ENCODE data around the gene THEMIS2. TPM values are rescaled to one million over a fixed set of nuclear protein-coding genes. Genes with fewer than 3 reads are reported as not detected.

The THEMIS2 gene
- total RNA-seq, 6 experiments from 2014 or later = 3.3 to 14.3 (median 7.6) TPM

GRCh38 chr1:27883536-27883935, 11.2 kb downstream of the THEMIS2 start:
- Histone ChIP-seq H3K9me3 (no peaks in the 10 kb centered on the region), H3K4me1 (no peaks in the 10 kb centered on the region), H3K27ac (peak overlapping the region in 2 of 3 donors; percentile 67 to 73), H3K36me3 (peaks cover 0 to 12% (median 0%) of the 10 kb centered on the region in 4 donors), H3K27me3 (no peaks in the 10 kb centered on the region), H3K4me3 (no peak overlapping the region)
- TF ChIP-seq, protein P1, sequence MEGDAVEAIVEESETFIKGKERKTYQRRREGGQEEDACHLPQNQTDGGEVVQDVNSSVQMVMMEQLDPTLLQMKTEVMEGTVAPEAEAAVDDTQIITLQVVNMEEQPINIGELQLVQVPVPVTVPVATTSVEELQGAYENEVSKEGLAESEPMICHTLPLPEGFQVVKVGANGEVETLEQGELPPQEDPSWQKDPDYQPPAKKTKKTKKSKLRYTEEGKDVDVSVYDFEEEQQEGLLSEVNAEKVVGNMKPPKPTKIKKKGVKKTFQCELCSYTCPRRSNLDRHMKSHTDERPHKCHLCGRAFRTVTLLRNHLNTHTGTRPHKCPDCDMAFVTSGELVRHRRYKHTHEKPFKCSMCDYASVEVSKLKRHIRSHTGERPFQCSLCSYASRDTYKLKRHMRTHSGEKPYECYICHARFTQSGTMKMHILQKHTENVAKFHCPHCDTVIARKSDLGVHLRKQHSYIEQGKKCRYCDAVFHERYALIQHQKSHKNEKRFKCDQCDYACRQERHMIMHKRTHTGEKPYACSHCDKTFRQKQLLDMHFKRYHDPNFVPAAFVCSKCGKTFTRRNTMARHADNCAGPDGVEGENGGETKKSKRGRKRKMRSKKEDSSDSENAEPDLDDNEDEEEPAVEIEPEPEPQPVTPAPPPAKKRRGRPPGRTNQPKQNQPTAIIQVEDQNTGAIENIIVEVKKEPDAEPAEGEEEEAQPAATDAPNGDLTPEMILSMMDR (IDR thresholded peaks at IDR 0.05) = no peak
- TF ChIP-seq POLR2A (IDR thresholded peaks at IDR 0.05) = no peak
- ATAC-seq (no peak), DNase-seq (no peak)
- intact Hi-C loops (cut with DNase I) = no loop called here
- WGBS (ENCODE audit: insufficient coverage, low coverage, low lambda C conversion rate, missing lambda C conversion rate) = 94% methylated on average over 7 of the region's 13 CpGs

DNA sequence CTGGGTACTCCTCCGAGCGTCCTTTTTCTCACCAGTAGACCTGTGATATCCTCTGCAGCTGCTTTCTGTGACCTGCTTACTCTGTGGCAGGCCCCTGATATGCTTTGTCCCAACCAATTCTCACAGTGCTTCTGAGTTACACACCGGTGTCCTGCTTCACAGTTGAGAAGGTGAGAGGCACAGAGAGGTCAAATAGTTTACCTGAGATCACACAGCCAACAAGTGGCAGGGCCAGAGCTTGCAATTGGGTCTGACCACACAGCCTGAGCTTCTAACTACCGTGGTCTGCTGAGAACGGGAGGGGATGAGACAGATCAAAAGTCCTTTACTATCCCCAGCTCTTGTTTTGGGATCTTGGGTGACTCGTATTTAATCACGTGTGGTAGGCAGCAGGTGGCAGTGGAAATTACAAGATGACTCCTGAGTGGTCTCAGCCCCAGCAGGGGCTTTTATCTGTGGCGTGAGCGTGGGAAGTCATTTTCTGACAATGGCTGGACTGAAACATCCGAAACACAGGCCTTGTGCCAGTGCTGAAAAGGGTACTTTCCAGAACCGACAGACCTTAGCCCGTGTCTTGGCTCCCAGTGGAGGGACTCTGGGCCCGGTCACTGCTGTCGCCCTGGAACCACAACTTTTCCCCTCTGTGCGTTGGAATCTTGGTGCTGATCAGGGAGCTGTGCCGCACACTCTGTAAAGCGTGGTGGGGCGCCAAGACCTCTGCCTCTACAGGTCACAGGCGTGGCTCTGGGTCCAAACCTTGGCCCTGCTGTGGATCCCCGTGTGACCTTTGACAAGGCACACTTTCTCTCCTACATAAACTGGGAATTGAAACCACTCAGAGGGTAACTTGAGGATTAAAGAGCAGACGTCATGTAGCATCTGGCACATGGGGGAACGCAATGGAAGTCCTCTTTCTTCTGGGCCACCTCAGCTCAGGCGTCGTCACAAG, 11.9 kb downstream of the THEMIS2 start:
- Histone ChIP-seq H3K4me3 (no peak overlapping the region), H3K27ac (peak overlapping the region; percentile 36 to 73 (median 67)), H3K4me1 (no peaks in the 10 kb centered on the region), H3K27me3 (no peaks in the 10 kb centered on the region), H3K36me3 (peaks cover 0 to 19% (median under 1%) of the 10 kb centered on the region in 4 donors), H3K9me3 (no peaks in the 10 kb centered on the region)
- peak; percentile 15 for TF ChIP-seq POLR2A (IDR thresholded peaks at IDR 0.05)
- TF ChIP-seq, protein P1 (IDR thresholded peaks at IDR 0.05) = no peak
- ATAC-seq (peak; percentile 25 to 55 (median 40)), DNase-seq (peak in 2 of 3 donors; percentile 31 to 68)
- WGBS (ENCODE audit: insufficient coverage, low coverage, low lambda C conversion rate, missing lambda C conversion rate) = 78% methylated on average over 13 of the region's 24 CpGs
- intact Hi-C loops (cut with DNase I) = no loop called here

GRCh38 chr1:27885114-27885528, 12.8 kb downstream of the THEMIS2 start:
- peaks cover 0 to 19% (median 3%) of the 10 kb centered on the region in 4 donors for H3K36me3 ChIP-seq
- H3K27ac ChIP-seq = peak overlapping the region; percentile 50 to 78 (median 73)
- ATAC-seq (peak; percentile 26 to 39 (median 31)), DNase-seq (peak in 1 of 3 donors; percentile 60)
- H3K4me3 ChIP-seq = no peak overlapping the region
- TF ChIP-seq POLR2A (IDR thresholded peaks at IDR 0.05) = no peak
- TF ChIP-seq, protein P1 (IDR thresholded peaks at IDR 0.05) = no peak
- intact Hi-C loops (cut with DNase I) = no loop called here
- WGBS (ENCODE audit: insufficient coverage, low coverage, low lambda C conversion rate, missing lambda C conversion rate) = 76% methylated on average over 8 of the region's 8 CpGs
- no peaks in the 10 kb centered on the region for H3K9me3 ChIP-seq
- H3K4me1 ChIP-seq = no peaks in the 10 kb centered on the region
- no peaks in the 10 kb centered on the region for H3K27me3 ChIP-seq

DNA sequence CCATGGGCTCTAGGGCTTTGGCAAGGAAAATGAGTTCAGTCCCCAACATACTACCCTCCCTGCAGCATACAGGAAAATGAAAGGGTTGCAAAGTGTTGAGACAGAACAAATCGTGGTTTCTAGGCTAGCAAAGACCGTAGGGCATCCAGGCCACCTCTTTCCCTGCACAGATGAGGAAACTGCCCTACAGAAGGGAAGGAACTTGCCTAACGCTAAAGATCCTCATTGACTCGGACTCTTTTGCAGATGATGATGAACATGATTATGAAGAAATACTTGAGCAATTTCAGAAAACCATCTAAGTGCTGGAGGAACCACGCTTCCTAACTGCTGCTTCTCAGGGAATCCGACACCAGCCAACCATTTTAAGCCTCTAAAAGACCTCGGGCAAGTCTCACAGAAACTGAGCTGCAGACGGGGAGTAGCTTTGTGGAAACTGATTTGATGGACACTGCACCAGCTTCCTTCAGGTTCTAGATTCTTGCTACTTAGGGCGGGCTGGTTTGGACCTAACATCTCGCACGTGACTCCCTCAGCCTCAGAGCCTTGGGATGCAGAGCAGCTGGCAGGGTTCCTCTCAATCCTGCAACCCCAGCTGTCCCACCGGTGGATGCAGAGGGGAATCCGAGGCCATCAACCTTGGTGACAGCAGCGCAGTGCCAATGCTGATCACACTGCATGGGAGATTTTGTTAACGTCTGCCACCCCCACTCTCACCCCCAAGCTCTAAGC, 13.4 kb downstream of the THEMIS2 start:
- Histone ChIP-seq H3K27me3 (no peaks in the 10 kb centered on the region), H3K9me3 (no peaks in the 10 kb centered on the region), H3K27ac (peak overlapping the region; percentile 50 to 78 (median 73)), H3K4me1 (no peaks in the 10 kb centered on the region), H3K36me3 (peaks cover 0 to 19% (median 3%) of the 10 kb centered on the region in 4 donors), H3K4me3 (no peak overlapping the region)
- peak; percentile 41 to 51 (median 43) for ATAC-seq
- TF ChIP-seq, protein P1 (IDR thresholded peaks at IDR 0.05) = no peak
- peak; percentile 36 for TF ChIP-seq POLR2A (IDR thresholded peaks at IDR 0.05)
- no peak for DNase-seq
- intact Hi-C loops (cut with DNase I) = no loop called here
- 76% methylated on average over 8 of the region's 15 CpGs for WGBS (ENCODE audit: insufficient coverage, low coverage, low lambda C conversion rate, missing lambda C conversion rate)

Measured in right lobe of liver (tissue), 6 donors.